Stomach (tissue), 19 donors: ENCODE measurements around the gene SLC16A1. TPM values are rescaled to one million over a fixed set of nuclear protein-coding genes. Genes with fewer than 3 reads are reported as not detected.

Source experiments
- DNase-seq, 2 donors: peaks; one replicate each; pipeline versions ENCODE4 v3.0.0 to v3.0.0-alpha.2; 2013 to 2019
- H3K27ac ChIP-seq, 5 donors: fragments of 200-600 bp in 4 of 5; sonication (generic) in 4 of 5; one replicate each; pipeline ENCODE4 v1.5.1; 2013 to 2019; ENCODE audit warnings: mild to moderate bottlenecking in 1 of 5, moderate library complexity in 1 of 5
- H3K27me3 ChIP-seq, 3 donors: fragments of 200-600 bp; sonication (generic); one replicate each; pipeline ENCODE4 v1.5.1; 2017 to 2019; ENCODE audit warnings: mixed run types in 1 of 3
- H3K36me3 ChIP-seq, 4 donors: fragments of 200-600 bp; sonication (generic); 1 replicate in 3 of 4; 2 replicates in 1 of 4; pipeline ENCODE4 v1.5.1; 2016 to 2019
- H3K4me1 ChIP-seq, 4 donors: fragments of 200-600 bp; sonication (generic); one replicate each; pipeline ENCODE4 v1.5.1; 2016 to 2019
- H3K4me3 ChIP-seq, 4 donors: fragments of 200-600 bp; sonication (generic) in 3 of 4; one replicate each; pipeline ENCODE4 v1.5.1; 2016 to 2019; ENCODE audit warnings: mild to moderate bottlenecking in 1 of 4
- H3K9me3 ChIP-seq, 4 donors: fragments of 200-600 bp; sonication (generic); one replicate each; pipeline ENCODE4 v1.5.1; 2016 to 2019
- EP300 ChIP-seq: sonication (generic); formaldehyde crosslinking; IDR thresholded peaks from one replicate; pipeline ENCODE4 v1.6.1; 2017; ENCODE audit warnings: antibody characterized with exemption
- POLR2A ChIP-seq, 4 donors: fragments of 450-650 bp; IDR thresholded peaks; one replicate each; pipeline ENCODE4 v1.6.1; 2016; ENCODE audit warnings: antibody characterized with exemption in 4 of 4, control low read depth in 2 of 4, mild to moderate bottlenecking in 1 of 4, moderate library complexity in 1 of 4
- POLR2AphosphoS5 ChIP-seq, 3 donors: sonication (generic); formaldehyde crosslinking; IDR thresholded peaks; one replicate each; pipeline ENCODE4 v1.6.1; 2016; ENCODE audit warnings: antibody characterized with exemption in 3 of 3
- WGBS, 5 donors: extraction: QIAGEN DNeasy Blood & Tissue Kit in 3 of 5; methylation state at CpG; one replicate each; pipeline versions ENCODE4 v1.1.5 to v1.1.7; 2013 to 2018; 5-methylcytosine and 5-hydroxymethylcytosine counted together
- intact Hi-C: fragments of 100-400 bp; cut with DNase I; formaldehyde crosslinking; loops from one replicate; pipeline ENCODE4 v1.15.1; 2023; ENCODE audit warnings: low total_unique reads
- long read RNA-seq, 10 donors: transcript quantifications; one replicate each; lab custom pipeline, GENCODE V29; 2026
- polyA plus RNA-seq, 3 donors: library from polyadenylated mRNA; stranded (reverse); fragments of 200-250 nt; gene quantifications; one replicate each; pipeline ENCODE4 v1.2.3, GENCODE V29; 2013
- total RNA-seq, 5 donors: library from RNA; depleted of rRNA; stranded (reverse); fragments of >200 nt; gene quantifications; one replicate each; pipeline versions ENCODE4 v1.1.0 to v1.2.3, GENCODE V29; 2014 to 2016
- TF ChIP-seq, protein P1 (sequence below), 7 experiments: fragments of 450-650 bp in 4 of 7; fragments of 200-600 bp in 3 of 7; sonication (generic) in 3 of 7; IDR thresholded peaks; one replicate each; pipeline ENCODE4 v1.5.1; 2016 to 2019; ENCODE audit warnings: antibody characterized with exemption in 7 of 7, control low read depth in 2 of 7, mild to moderate bottlenecking in 1 of 7
- donor health status: healthy with polysubstance abuse.
- donor health status: Bipolar disorder and iron deficiency.
- donor health status: healthy.

Gene SLC16A1, protein sequence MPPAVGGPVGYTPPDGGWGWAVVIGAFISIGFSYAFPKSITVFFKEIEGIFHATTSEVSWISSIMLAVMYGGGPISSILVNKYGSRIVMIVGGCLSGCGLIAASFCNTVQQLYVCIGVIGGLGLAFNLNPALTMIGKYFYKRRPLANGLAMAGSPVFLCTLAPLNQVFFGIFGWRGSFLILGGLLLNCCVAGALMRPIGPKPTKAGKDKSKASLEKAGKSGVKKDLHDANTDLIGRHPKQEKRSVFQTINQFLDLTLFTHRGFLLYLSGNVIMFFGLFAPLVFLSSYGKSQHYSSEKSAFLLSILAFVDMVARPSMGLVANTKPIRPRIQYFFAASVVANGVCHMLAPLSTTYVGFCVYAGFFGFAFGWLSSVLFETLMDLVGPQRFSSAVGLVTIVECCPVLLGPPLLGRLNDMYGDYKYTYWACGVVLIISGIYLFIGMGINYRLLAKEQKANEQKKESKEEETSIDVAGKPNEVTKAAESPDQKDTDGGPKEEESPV
- total RNA-seq (100 to 1,000 TPM in 1 of 5 donors, 10 to 100 TPM in 4; 12.5 to 127 (median 32.6) TPM), polyA plus RNA-seq (1 to 10 TPM; 4.9 to 10.0 (median 7.8) TPM)
- long read RNA-seq, donor 1, partial matches to known transcripts, result 0 of 2 reads
- long read RNA-seq, donor 1, other reads (novel, unspliced or antisense), result 0 of 2 reads
- long read RNA-seq, donor 2, full-length matches to known transcripts, result 6 of 11 reads
- long read RNA-seq, donor 2, partial matches to known transcripts, result 5 of 11 reads
- long read RNA-seq, donor 2, other reads (novel, unspliced or antisense), result 0 of 11 reads
- long read RNA-seq, donor 3, partial matches to known transcripts, result 0 of 2 reads
- long read RNA-seq, donor 3, other reads (novel, unspliced or antisense), result 0 of 2 reads
- long read RNA-seq, donor 4, result 0 reads
- long read RNA-seq, donor 5, transcript SLC16A1-201 (5 exons, 3,910 nt), result major isoform, 7 of 13 reads
- long read RNA-seq, donor 5, partial matches to known transcripts, result 6 of 13 reads
- long read RNA-seq, donor 5, other reads (novel, unspliced or antisense), result 0 of 13 reads
- long read RNA-seq, donor 6, result 0 reads
- long read RNA-seq, donor 7, transcript SLC16A1-201 (5 exons, 3,910 nt), result major isoform, 13 of 23 reads
- long read RNA-seq, donor 7, partial matches to known transcripts, result 10 of 23 reads
- long read RNA-seq, donor 7, other reads (novel, unspliced or antisense), result 0 of 23 reads
- long read RNA-seq, donor 8, transcript SLC16A1-201 (5 exons, 3,910 nt), result major isoform, 5 of 5 reads
- long read RNA-seq, donor 8, partial matches to known transcripts, result 0 of 5 reads
- long read RNA-seq, donor 8, other reads (novel, unspliced or antisense), result 0 of 5 reads
- long read RNA-seq, donor 9, partial matches to known transcripts, result 0 of 3 reads
- long read RNA-seq, donor 9, other reads (novel, unspliced or antisense), result 0 of 3 reads
- long read RNA-seq, donor 10, partial matches to known transcripts, result 0 of 3 reads
- long read RNA-seq, donor 10, other reads (novel, unspliced or antisense), result 0 of 3 reads

DNA sequence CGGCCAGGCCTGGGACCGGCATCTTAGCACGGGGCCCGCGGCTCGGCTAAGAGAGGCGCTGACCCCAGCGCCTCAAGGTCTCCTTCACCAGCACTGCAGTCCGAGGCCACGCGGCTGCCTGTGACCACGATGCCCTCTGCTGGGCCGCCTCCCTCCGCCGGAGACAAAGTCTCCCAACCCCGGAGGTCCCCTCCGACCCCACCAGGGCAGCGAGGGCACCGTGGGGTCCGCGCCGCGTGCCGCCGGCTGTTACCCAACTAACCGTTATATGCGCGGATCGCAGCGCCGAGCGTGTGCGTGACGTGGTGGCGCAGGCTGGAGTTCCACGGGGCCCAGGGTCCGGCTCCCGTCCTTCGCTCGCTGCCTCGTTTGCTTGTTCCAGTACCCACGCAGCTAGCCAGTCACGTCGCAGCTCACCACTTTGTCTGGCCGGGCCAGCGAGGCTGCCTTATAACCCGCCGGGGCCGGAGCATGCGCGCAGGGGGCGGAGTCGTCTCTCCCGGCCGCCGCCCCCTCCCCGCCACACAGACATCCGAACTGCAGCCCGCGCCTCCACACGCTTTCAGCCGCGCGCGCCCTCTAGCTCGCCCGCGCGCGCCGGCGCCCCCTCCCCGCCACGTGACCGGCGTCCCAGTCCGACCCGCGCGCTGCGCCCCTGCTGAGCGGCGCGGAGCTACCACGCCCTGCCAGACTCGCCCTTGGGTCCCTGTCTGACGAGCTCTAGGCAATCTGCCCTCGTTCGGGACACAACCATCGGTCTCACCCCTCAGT is at the start of gene SLC16A1:
Gene SLC16A1 (minus strand): TSS at position 424 of the 771 bp plus-strand sequence. CDS start 26,888 bp downstream, outside the sequence.
- Histone ChIP-seq H3K27ac (peak within 1 kb of the TSS; percentile 64 to 94 (median 88)), H3K4me1 (peaks cover 0 to 77% (median 40%) of the 10 kb centered on the region in 4 donors), H3K27me3 (no peaks in the 10 kb centered on the region), H3K36me3 (peaks cover 0 to 5% (median 0%) of the 10 kb centered on the region in 4 donors), H3K4me3 (peak within 1 kb of the TSS; percentile 75 to 83 (median 80)), H3K9me3 (no peaks in the 10 kb centered on the region)
- 0 to 1% (median 1%) methylated on average over 17 to 90 of the region's 90 CpGs for WGBS, 5 donors
- intact Hi-C loops, result loop anchor here (10.0 kb wide), 1 partner anchor 71 kb away; no protein-coding TSS in a partner anchor
- TF ChIP-seq, protein P1, sequence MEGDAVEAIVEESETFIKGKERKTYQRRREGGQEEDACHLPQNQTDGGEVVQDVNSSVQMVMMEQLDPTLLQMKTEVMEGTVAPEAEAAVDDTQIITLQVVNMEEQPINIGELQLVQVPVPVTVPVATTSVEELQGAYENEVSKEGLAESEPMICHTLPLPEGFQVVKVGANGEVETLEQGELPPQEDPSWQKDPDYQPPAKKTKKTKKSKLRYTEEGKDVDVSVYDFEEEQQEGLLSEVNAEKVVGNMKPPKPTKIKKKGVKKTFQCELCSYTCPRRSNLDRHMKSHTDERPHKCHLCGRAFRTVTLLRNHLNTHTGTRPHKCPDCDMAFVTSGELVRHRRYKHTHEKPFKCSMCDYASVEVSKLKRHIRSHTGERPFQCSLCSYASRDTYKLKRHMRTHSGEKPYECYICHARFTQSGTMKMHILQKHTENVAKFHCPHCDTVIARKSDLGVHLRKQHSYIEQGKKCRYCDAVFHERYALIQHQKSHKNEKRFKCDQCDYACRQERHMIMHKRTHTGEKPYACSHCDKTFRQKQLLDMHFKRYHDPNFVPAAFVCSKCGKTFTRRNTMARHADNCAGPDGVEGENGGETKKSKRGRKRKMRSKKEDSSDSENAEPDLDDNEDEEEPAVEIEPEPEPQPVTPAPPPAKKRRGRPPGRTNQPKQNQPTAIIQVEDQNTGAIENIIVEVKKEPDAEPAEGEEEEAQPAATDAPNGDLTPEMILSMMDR (IDR thresholded peaks at IDR 0.05), result peak in 3 of 7 experiments; percentile 3 to 35 (median 24)
- TF ChIP-seq POLR2AphosphoS5 (IDR thresholded peaks at IDR 0.05) (peak; percentile 82 to 98 (median 96)), POLR2A (IDR thresholded peaks at IDR 0.05) (peak in 2 of 4 donors; percentile 18 to 29), EP300 (no peak)
- peak; percentile 88 to 97 for DNase-seq

DNA sequence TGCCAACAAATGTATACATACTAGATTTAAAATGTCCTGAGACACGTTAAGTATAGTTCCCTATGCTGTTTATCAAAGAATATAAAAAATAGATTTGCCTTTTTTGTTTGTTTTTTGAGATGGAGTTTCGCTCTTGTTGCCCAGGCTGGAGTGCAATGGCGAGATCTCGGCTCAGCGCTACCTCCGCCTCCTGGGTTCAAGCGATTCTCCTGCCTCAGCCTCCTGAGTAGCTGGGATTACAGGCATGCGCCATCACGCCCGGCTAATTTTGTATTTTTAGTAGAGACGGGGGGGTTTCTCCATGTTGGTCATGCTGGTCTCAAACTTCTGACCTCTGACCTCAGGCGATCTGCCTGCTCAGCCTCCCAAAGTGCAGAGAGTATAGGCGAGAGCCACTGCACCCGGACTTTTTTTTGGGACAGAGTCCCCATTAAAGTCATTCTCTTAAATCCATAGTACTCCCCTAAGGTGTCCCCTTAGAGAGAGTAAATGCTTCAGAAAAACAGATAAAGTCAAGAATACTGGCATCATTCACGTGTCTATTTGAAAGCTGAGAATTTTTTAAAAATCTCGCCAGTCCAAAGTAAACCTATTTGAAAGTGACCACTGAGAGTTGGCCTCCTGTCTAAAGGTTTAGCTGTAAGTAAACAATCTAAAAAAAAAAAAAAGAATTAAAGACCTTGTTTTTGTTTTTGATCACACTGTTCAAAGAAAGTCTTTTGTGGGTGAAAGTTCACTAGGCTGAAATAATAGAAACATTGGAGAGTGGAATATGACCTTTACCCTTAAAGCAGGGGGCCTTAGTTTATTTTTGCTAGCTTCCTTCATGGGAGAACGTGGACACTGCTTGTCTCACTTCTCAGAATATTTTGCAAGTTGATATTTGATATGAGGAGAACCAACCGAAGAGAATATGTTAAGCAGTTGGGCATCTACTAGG is 48.0 kb upstream of the SLC16A1 start:
- Histone ChIP-seq H3K36me3 (peaks cover 0 to 12% (median 4%) of the 10 kb centered on the region in 4 donors), H3K27me3 (no peaks in the 10 kb centered on the region), H3K4me3 (no peak overlapping the region), H3K4me1 (peaks cover 0 to 20% (median 2%) of the 10 kb centered on the region in 4 donors), H3K9me3 (no peaks in the 10 kb centered on the region), H3K27ac (no peak overlapping the region)
- intact Hi-C loops, result no loop called here
- no peak for TF ChIP-seq POLR2AphosphoS5 (IDR thresholded peaks at IDR 0.05)
- TF ChIP-seq, protein P1 (IDR thresholded peaks at IDR 0.05), result no peak
- no peak for TF ChIP-seq POLR2A (IDR thresholded peaks at IDR 0.05)
- no peak for TF ChIP-seq EP300
- 81 to 88% (median 84%) methylated on average over 18 of the region's 18 CpGs for WGBS, 5 donors
- no peak for DNase-seq

DNA sequence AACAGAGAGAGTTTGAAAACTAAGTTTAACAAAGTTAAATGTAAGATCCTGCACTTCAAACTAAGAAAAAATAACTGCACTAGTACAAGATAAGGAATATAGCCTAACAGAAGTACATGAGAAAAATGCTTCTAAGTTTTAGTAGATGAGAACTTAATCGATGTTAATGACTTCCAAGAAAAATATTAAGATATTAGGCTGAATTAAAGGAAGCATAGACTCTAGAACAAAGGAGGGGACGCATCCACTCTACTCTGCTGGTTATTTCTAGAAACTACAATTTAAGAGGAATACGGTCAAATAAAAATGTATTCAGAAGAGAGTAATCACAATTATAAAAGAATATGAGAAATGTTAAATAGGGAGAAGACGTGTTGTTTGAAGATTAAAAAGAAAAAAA is 46.3 kb upstream of the SLC16A1 start:
- H3K9me3 ChIP-seq, result no peaks in the 10 kb centered on the region
- intact Hi-C loops, result no loop called here

More for the DNA sequence above, 46.3 kb upstream of the SLC16A1 start:
- no peak for DNase-seq
- no peaks in the 10 kb centered on the region for H3K36me3 ChIP-seq
- TF ChIP-seq, protein P1 (IDR thresholded peaks at IDR 0.05), result no peak
- TF ChIP-seq EP300 (no peak), POLR2A (IDR thresholded peaks at IDR 0.05) (no peak), POLR2AphosphoS5 (IDR thresholded peaks at IDR 0.05) (no peak)
- WGBS, 5 donors, result 95 to 99% (median 97%) methylated on average over 4 of the region's 4 CpGs
- H3K4me1 ChIP-seq, result peaks cover 0 to 37% (median 14%) of the 10 kb centered on the region in 4 donors
- H3K27me3 ChIP-seq, result no peaks in the 10 kb centered on the region
- H3K4me3 ChIP-seq, result no peak overlapping the region
- H3K27ac ChIP-seq, result no peak overlapping the region
